H9 (cell line): Measurements from ENCODE around the gene NFILZ. TPM values are rescaled to one million over a fixed set of nuclear protein-coding genes. Genes with fewer than 3 reads are reported as not detected.

ENCODE experiments used
- DNase-seq: peaks from one replicate; pipeline ENCODE4 v3.0.0-alpha.2; 2017
- H2AFZ ChIP-seq: one replicate; pipeline ENCODE4 v1.6.1; 2013; ENCODE audit warnings: mild to moderate bottlenecking, low read length, control low read depth, moderate library complexity
- H2AK5ac ChIP-seq: 2 replicates; pipeline ENCODE4 v1.6.1; 2013; ENCODE audit warnings: low read length, control low read depth, mixed read lengths; ENCODE audit not compliant: insufficient read length
- H2BK120ac ChIP-seq: one replicate; pipeline ENCODE4 v1.6.1; 2013; ENCODE audit warnings: low read depth, mild to moderate bottlenecking, low read length, control low read depth, inconsistent platforms; ENCODE audit not compliant: poor library complexity, severe bottlenecking
- H2BK12ac ChIP-seq: 2 replicates; pipeline ENCODE4 v1.6.1; 2013; ENCODE audit warnings: low read length, control low read depth, mixed read lengths, low read depth; ENCODE audit not compliant: insufficient read length
- H2BK15ac ChIP-seq: 2 replicates; pipeline ENCODE4 v1.6.1; 2013; ENCODE audit warnings: low read depth, low read length, control low read depth
- H2BK20ac ChIP-seq: one replicate; pipeline ENCODE4 v1.6.1; 2013; ENCODE audit warnings: low read depth, mild to moderate bottlenecking, low read length, control low read depth, inconsistent platforms; ENCODE audit not compliant: poor library complexity, severe bottlenecking
- H2BK5ac ChIP-seq: 2 replicates; pipeline ENCODE4 v1.6.1; 2013; ENCODE audit warnings: low read length, control low read depth, mixed read lengths; ENCODE audit not compliant: insufficient read length
- H3K14ac ChIP-seq: 2 replicates; pipeline ENCODE4 v1.6.1; 2013; ENCODE audit warnings: low read length, control low read depth; ENCODE audit not compliant: insufficient read depth
- H3K18ac ChIP-seq: 2 replicates; pipeline ENCODE4 v1.6.1; 2013; ENCODE audit warnings: low read depth, mild to moderate bottlenecking, mixed read lengths, low read length, control low read depth; ENCODE audit not compliant: insufficient read length
- H3K23ac ChIP-seq: 2 replicates; pipeline ENCODE4 v1.6.1; 2013; ENCODE audit warnings: low read length, control low read depth, mixed read lengths, low read depth; ENCODE audit not compliant: insufficient read length
- H3K23me2 ChIP-seq: 2 replicates; pipeline ENCODE4 v1.6.1; 2013; ENCODE audit warnings: low read depth, mild to moderate bottlenecking, mixed read lengths, low read length, control low read depth; ENCODE audit not compliant: insufficient read length, poor library complexity, severe bottlenecking
- H3K27ac ChIP-seq: 2 replicates; pipeline ENCODE4 v1.5.1; 2013; ENCODE audit warnings: low read length, control low read depth, mixed read lengths, low read depth; ENCODE audit not compliant: insufficient read length
- H3K27me3 ChIP-seq: 2 replicates; pipeline ENCODE4 v1.6.1; 2013; ENCODE audit warnings: low read length, control low read depth, inconsistent platforms; ENCODE audit not compliant: insufficient read depth
- H3K4ac ChIP-seq: 2 replicates; pipeline ENCODE4 v1.6.1; 2013; ENCODE audit warnings: low read depth, mild to moderate bottlenecking, control low read depth, inconsistent platforms, low read length, moderate library complexity
- H3K4me1 ChIP-seq: 2 replicates; pipeline ENCODE4 v1.6.1; 2013; ENCODE audit warnings: low read length, control low read depth, inconsistent platforms; ENCODE audit not compliant: insufficient read depth
- H3K4me2 ChIP-seq: 2 replicates; pipeline ENCODE4 v1.6.1; 2013; ENCODE audit warnings: low read length, control low read depth, mixed read lengths; ENCODE audit not compliant: insufficient read length, insufficient read depth
- H3K56ac ChIP-seq: 2 replicates; pipeline ENCODE4 v1.6.1; 2013; ENCODE audit warnings: low read depth, mild to moderate bottlenecking, mixed read lengths, low read length, control low read depth; ENCODE audit not compliant: insufficient read length
- H3K79me1 ChIP-seq: 2 replicates; pipeline ENCODE4 v1.6.1; 2013; ENCODE audit warnings: low read depth, mild to moderate bottlenecking, moderate library complexity, low read length, control low read depth, inconsistent platforms; ENCODE audit not compliant: insufficient read depth, poor library complexity, severe bottlenecking
- H3K79me2 ChIP-seq: 2 replicates; pipeline ENCODE4 v1.6.1; 2013; ENCODE audit warnings: low read length, control low read depth, inconsistent platforms; ENCODE audit not compliant: insufficient read depth
- H3K9ac ChIP-seq: 2 replicates; pipeline ENCODE4 v1.6.1; 2013; ENCODE audit warnings: low read length, control low read depth, mixed read lengths; ENCODE audit not compliant: insufficient read length; ENCODE audit errors: extremely low read depth
- H3K9me3 ChIP-seq: one replicate; pipeline ENCODE4 v1.6.1; 2013; ENCODE audit warnings: low read depth, low read length, inconsistent platforms; ENCODE audit not compliant: control insufficient read depth
- H3T11ph ChIP-seq: one replicate; pipeline ENCODE4 v1.6.1; 2013; ENCODE audit warnings: mild to moderate bottlenecking, low read length, control low read depth, inconsistent platforms
- H4K20me1 ChIP-seq: one replicate; pipeline ENCODE4 v1.6.1; 2013; ENCODE audit not compliant: control insufficient read depth, insufficient read length, insufficient read depth
- H4K5ac ChIP-seq: 2 replicates; pipeline ENCODE4 v1.6.1; 2013; ENCODE audit warnings: low read depth, mild to moderate bottlenecking, mixed read lengths, low read length, control low read depth; ENCODE audit not compliant: insufficient read length
- H4K8ac ChIP-seq: replicated peaks from 2 replicates; pipeline ENCODE4 v1.6.1; 2013; ENCODE audit warnings: low read length, control low read depth, mixed read lengths, low read depth; ENCODE audit not compliant: insufficient read length
- H4K91ac ChIP-seq: 2 replicates; pipeline ENCODE4 v1.6.1; 2013; ENCODE audit warnings: low read depth, mild to moderate bottlenecking, moderate library complexity, mixed read lengths, low read length, control low read depth; ENCODE audit not compliant: insufficient read length
- H3K27ac Mint-ChIP-seq, 3 experiments: 2 replicates in 2 of 3; 3 replicates in 1 of 3; pipeline ENCODE4 v1.8.0; 2020 to 2021; ENCODE audit warnings: mixed read lengths in 3 of 3, mild to moderate bottlenecking in 1 of 3, moderate library complexity in 1 of 3
- H3K27me3 Mint-ChIP-seq: 2 replicates; pipeline ENCODE4 v1.8.0; 2021; ENCODE audit warnings: low read depth, mild to moderate bottlenecking, moderate library complexity, mixed read lengths
- H3K36me3 Mint-ChIP-seq, 3 experiments: 2 replicates in 2 of 3; 3 replicates in 1 of 3; pipeline ENCODE4 v1.8.0; 2020 to 2021; ENCODE audit warnings: low read depth in 3 of 3, mixed read lengths in 3 of 3; ENCODE audit not compliant: insufficient read depth in 1 of 3
- H3K4me1 Mint-ChIP-seq, 2 experiments: 2 replicates each; pipeline ENCODE4 v1.8.0; 2020; ENCODE audit warnings: mixed read lengths in 2 of 2
- H3K4me3 Mint-ChIP-seq, 2 experiments: 2 replicates in 1 of 2; 3 replicates in 1 of 2; pipeline ENCODE4 v1.8.0; 2020 to 2021; ENCODE audit warnings: mild to moderate bottlenecking in 2 of 2, mixed read lengths in 2 of 2, moderate library complexity in 1 of 2
- H3K9me3 Mint-ChIP-seq, 2 experiments: 2 replicates in 1 of 2; 3 replicates in 1 of 2; pipeline ENCODE4 v1.8.0; 2020; ENCODE audit warnings: mild to moderate bottlenecking in 2 of 2, mixed read lengths in 2 of 2, moderate library complexity in 1 of 2
- WGBS: extraction: QIAGEN DNeasy Blood & Tissue Kit; methylation state at CpG from one replicate; pipeline ENCODE4 v1.1.7; 2013; ENCODE audit warnings: missing lambda C conversion rate, low lambda C conversion rate, mixed read lengths; ENCODE audit not compliant: insufficient read length; ENCODE audit errors: extremely low coverage; 5-methylcytosine and 5-hydroxymethylcytosine counted together
- total RNA-seq: library from RNA; stranded (reverse); gene quantifications from 2 replicates; pipeline ENCODE4 v1.2.1, GENCODE V29; 2021
- TF ChIP-seq, protein P1 (sequence below): fragments of 200-600 bp; sonication (generic); conservative IDR thresholded peaks from 3 replicates; pipeline ENCODE4 v1.8.0; 2021; ENCODE audit warnings: antibody characterized with exemption, mild to moderate bottlenecking

NFILZ gene
- total RNA-seq, 1 experiment from 2014 or later: not detected

GRCh38 chr19:8629184-8629583 is 1.2 kb upstream of the NFILZ start:
- Histone ChIP-seq H3K23me2 (no peaks in the 10 kb centered on the region), H3K27ac (no peak overlapping the region), H4K5ac (no peak overlapping the region), H3K14ac (no peak overlapping the region), H3K56ac (peak overlapping the region; percentile 82), H2BK12ac (no peak overlapping the region), H2AK5ac (no peak overlapping the region), H3K4me2 (no peak overlapping the region), H3K4ac (no peak overlapping the region), H2BK15ac (no peak overlapping the region), H2BK120ac (no peak overlapping the region), H3K79me2 (no peaks in the 10 kb centered on the region), H4K8ac (no peak overlapping the region), H3K9me3 (no peaks in the 10 kb centered on the region), H2BK5ac (no peak overlapping the region), H3K23ac (no peak overlapping the region), H3K9ac (no peak overlapping the region), H3K18ac (no peak overlapping the region), H3K4me1 (no peaks in the 10 kb centered on the region), H4K91ac (no peak overlapping the region), H2AFZ (no peak overlapping the region), H3K27me3 (no peaks in the 10 kb centered on the region), H4K20me1 (no peaks in the 10 kb centered on the region), H3K79me1 (no peaks in the 10 kb centered on the region), H2BK20ac (no peak overlapping the region), H3T11ph (no peak overlapping the region)
- no peak for DNase-seq
- H3K4me1 Mint-ChIP-seq: peaks cover 15 to 33% of the 10 kb centered on the region in 2 experiments
- H3K27ac Mint-ChIP-seq: no peak overlapping the region
- H3K36me3 Mint-ChIP-seq: no peaks in the 10 kb centered on the region
- TF ChIP-seq, protein P1, sequence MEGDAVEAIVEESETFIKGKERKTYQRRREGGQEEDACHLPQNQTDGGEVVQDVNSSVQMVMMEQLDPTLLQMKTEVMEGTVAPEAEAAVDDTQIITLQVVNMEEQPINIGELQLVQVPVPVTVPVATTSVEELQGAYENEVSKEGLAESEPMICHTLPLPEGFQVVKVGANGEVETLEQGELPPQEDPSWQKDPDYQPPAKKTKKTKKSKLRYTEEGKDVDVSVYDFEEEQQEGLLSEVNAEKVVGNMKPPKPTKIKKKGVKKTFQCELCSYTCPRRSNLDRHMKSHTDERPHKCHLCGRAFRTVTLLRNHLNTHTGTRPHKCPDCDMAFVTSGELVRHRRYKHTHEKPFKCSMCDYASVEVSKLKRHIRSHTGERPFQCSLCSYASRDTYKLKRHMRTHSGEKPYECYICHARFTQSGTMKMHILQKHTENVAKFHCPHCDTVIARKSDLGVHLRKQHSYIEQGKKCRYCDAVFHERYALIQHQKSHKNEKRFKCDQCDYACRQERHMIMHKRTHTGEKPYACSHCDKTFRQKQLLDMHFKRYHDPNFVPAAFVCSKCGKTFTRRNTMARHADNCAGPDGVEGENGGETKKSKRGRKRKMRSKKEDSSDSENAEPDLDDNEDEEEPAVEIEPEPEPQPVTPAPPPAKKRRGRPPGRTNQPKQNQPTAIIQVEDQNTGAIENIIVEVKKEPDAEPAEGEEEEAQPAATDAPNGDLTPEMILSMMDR: no peak
- WGBS: no CpG with 5 or more reads among the region's 2 CpGs
- H3K4me3 Mint-ChIP-seq: peak overlapping the region in 1 of 2 experiments; percentile 7; a peak in 1 of 5 replicates
- peaks cover 3% of the 10 kb centered on the region; the same call in 1 of the 2 replicates for H3K27me3 Mint-ChIP-seq
- H3K9me3 Mint-ChIP-seq: peaks cover 3% of the 10 kb centered on the region in 2 experiments; a peak in 4 of 5 replicates
